Gastroesophageal sphincter (tissue), 4 donors: ENCODE results near the gene GEMIN8. TPM values are rescaled to one million over a fixed set of nuclear protein-coding genes. Genes with fewer than 3 reads are reported as not detected.

Experiments
- ATAC-seq: fragments of 150-250 bp; one replicate; pipeline ENCODE4 v1.9.1; 2016; ENCODE audit warnings: mild to moderate bottlenecking, moderate library complexity
- H3K27ac ChIP-seq, 4 donors: fragments of 200-600 bp; sonication (generic) in 3 of 4; 1 replicate in 3 of 4; 2 replicates in 1 of 4; pipeline ENCODE4 v1.5.1; 2016 to 2019
- H3K27me3 ChIP-seq: fragments of 200-600 bp; sonication (generic); one replicate; pipeline ENCODE4 v1.5.1; 2019
- H3K36me3 ChIP-seq, 2 donors: fragments of 200-600 bp; sonication (generic); one replicate each; pipeline ENCODE4 v1.5.1; 2019; ENCODE audit warnings: control low read depth in 1 of 2
- H3K4me1 ChIP-seq, 3 donors: fragments of 200-600 bp; sonication (generic); 1 replicate in 2 of 3; 2 replicates in 1 of 3; pipeline ENCODE4 v1.5.1; 2016 to 2019; ENCODE audit warnings: control low read depth in 2 of 3
- H3K4me3 ChIP-seq, 2 donors: fragments of 200-600 bp; sonication (generic); one replicate each; pipeline ENCODE4 v1.5.1; 2019; ENCODE audit warnings: mild to moderate bottlenecking in 1 of 2, moderate library complexity in 1 of 2
- H3K9me3 ChIP-seq, 3 donors: fragments of 200-600 bp; sonication (generic); one replicate each; pipeline ENCODE4 v1.5.1; 2017 to 2019; ENCODE audit warnings: control low read depth in 2 of 3
- CTCF ChIP-seq, 4 experiments: fragments of 200-600 bp in 2 of 4; fragments of 450-650 bp in 2 of 4; sonication (generic) in 1 of 4; IDR thresholded peaks; one replicate each; pipeline ENCODE4 v1.5.1; 2017 to 2019; ENCODE audit warnings: antibody characterized with exemption in 4 of 4, mild to moderate bottlenecking in 2 of 4, moderate library complexity in 2 of 4
- EP300 ChIP-seq: sonication (generic); formaldehyde crosslinking; IDR thresholded peaks from one replicate; pipeline ENCODE4 v1.6.1; 2017; ENCODE audit warnings: antibody characterized with exemption, mild to moderate bottlenecking
- POLR2A ChIP-seq, 2 donors: fragments of 450-650 bp; IDR thresholded peaks; one replicate each; pipeline ENCODE4 v1.6.1; 2017; ENCODE audit warnings: antibody characterized with exemption in 2 of 2, mild to moderate bottlenecking in 2 of 2, moderate library complexity in 1 of 2
- POLR2AphosphoS5 ChIP-seq: sonication (generic); formaldehyde crosslinking; IDR thresholded peaks from one replicate; pipeline ENCODE4 v1.6.1; 2017; ENCODE audit warnings: antibody characterized with exemption
- WGBS, 2 donors: methylation state at CpG; one replicate each; pipeline ENCODE4 v1.1.5; 2018; ENCODE audit warnings: low coverage in 1 of 2; 5-methylcytosine and 5-hydroxymethylcytosine counted together
- total RNA-seq, 4 donors: library from RNA; depleted of rRNA; stranded (reverse); fragments of >200 nt; gene quantifications; one replicate each; pipeline ENCODE4 v1.1.0, GENCODE V29; 2016

Gene GEMIN8
- total RNA-seq, 4 donors from 2014 or later: 11.0 to 25.6 (median 20.7) TPM

- H3K4me1 ChIP-seq: no peaks in the 10 kb centered on the region
- no peak overlapping the region for H3K27ac ChIP-seq
- 60 to 89% methylated on average over 1 to 10 of the region's 10 CpGs for whole genome bisulfite sequencing, 2 donors
- no peaks in the 10 kb centered on the region for H3K27me3 ChIP-seq
- no peak for TF ChIP-seq EP300
- no peak for TF ChIP-seq POLR2A (IDR thresholded peaks at IDR 0.05)
- TF ChIP-seq POLR2AphosphoS5: no peak
- TF ChIP-seq CTCF (IDR thresholded peaks at IDR 0.05): no peak
- H3K36me3 ChIP-seq: no peaks in the 10 kb centered on the region
- no peak for ATAC-seq
- H3K4me3 ChIP-seq: no peak overlapping the region
- H3K9me3 ChIP-seq: no peaks in the 10 kb centered on the region
Observed at GRCh38 chrX:13966071-13966792, 63.5 kb downstream of the GEMIN8 start.

DNA sequence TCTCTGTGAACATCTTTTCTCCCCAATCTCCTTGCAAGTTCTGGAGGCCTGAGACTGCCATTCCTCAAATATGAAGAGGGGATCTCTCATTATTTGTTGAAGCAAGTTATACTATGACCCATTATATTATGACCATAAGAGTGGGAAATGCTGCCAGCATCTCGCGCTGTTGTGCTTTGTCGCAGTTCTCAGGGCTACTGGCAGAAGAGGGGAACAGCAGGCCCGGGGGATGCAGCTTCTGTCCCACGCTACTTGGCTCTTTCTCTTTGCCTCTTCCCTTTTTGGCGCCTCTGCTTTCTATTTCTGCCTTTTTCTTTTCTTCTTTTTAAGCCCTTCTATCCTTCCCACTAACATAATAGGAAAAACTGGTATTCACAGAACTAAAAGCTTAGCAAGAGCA is 64.2 kb downstream of the GEMIN8 start:
- Histone ChIP-seq H3K36me3 (no peaks in the 10 kb centered on the region), H3K9me3 (no peaks in the 10 kb centered on the region), H3K4me3 (no peak overlapping the region), H3K4me1 (no peaks in the 10 kb centered on the region), H3K27me3 (no peaks in the 10 kb centered on the region), H3K27ac (no peak overlapping the region)
- no peak for ATAC-seq
- no peak for TF ChIP-seq POLR2A (IDR thresholded peaks at IDR 0.05)
- TF ChIP-seq CTCF (IDR thresholded peaks at IDR 0.05): no peak
- TF ChIP-seq EP300: no peak
- no peak for TF ChIP-seq POLR2AphosphoS5
- 63% methylated on average over 5 of the region's 6 CpGs; no CpG with 5 or more reads in 1 of the 2 donors for WGBS, 2 donors

- WGBS, 2 donors: 60 to 69% methylated on average over 1 to 3 of the region's 4 CpGs
- ATAC-seq: no peak
- no peak overlapping the region for H3K27ac ChIP-seq
- H3K4me3 ChIP-seq: no peak overlapping the region
- no peaks in the 10 kb centered on the region for H3K9me3 ChIP-seq
- TF ChIP-seq POLR2A (IDR thresholded peaks at IDR 0.05) (no peak), CTCF (IDR thresholded peaks at IDR 0.05) (no peak), POLR2AphosphoS5 (no peak), EP300 (no peak)
- H3K27me3 ChIP-seq: no peaks in the 10 kb centered on the region
- H3K4me1 ChIP-seq: no peaks in the 10 kb centered on the region
- H3K36me3 ChIP-seq: no peaks in the 10 kb centered on the region
Observed at GRCh38 chrX:13956998-13957397, 72.7 kb downstream of the GEMIN8 start.

Other genes starting within 250 kb of the GEMIN8 start
- 10 to 100 TPM; 44.0 to 82.4 (median 56.1) TPM for gene GPM6B, start 212.8 kb downstream of the GEMIN8 start, total RNA-seq